HG03280 (cell line): ENCODE measurements around the gene BRS3.
"Not testable (repeated sequence)": the region's sequence is repeated elsewhere in the genome, so short reads cannot be mapped to it uniquely, and the experiment has no call there.

Experiments
- ATAC-seq: cut with Tn5 transposase; IDR thresholded peaks from one replicate; pipeline ENCODE4 v1.9.1; 2021; ENCODE audit warnings: mild to moderate bottlenecking, moderate library complexity; ENCODE audit not compliant: unreplicated experiment

Gene BRS3

GRCh38 chrX:136487647-136488046, at the start of gene BRS3:
Gene BRS3 (plus strand): TSS chrX:136487947. CDS start chrX:136488115, 168 bp downstream.
- ATAC-seq: no peak

- ATAC-seq: no peak
These were observed 49.6 kb upstream of the BRS3 start for GRCh38 chrX:136438192-136438591.

- not testable (repeated sequence) for ATAC-seq
These were observed 42.1 kb upstream of the BRS3 start for GRCh38 chrX:136445674-136446073.

- ATAC-seq: no peak
These were observed 41.5 kb upstream of the BRS3 start for GRCh38 chrX:136446208-136446607.

GRCh38 chrX:136447308-136447707, 40.4 kb upstream of the BRS3 start:
- ATAC-seq: no peak

GRCh38 chrX:136447968-136448367, 39.8 kb upstream of the BRS3 start:
- ATAC-seq: no peak

GRCh38 chrX:136450050-136450830, 37.5 kb upstream of the BRS3 start:
- no peak for ATAC-seq

GRCh38 chrX:136452614-136453013, 35.1 kb upstream of the BRS3 start:
- no peak for ATAC-seq

- no peak for ATAC-seq
These were observed 34.6 kb upstream of the BRS3 start for GRCh38 chrX:136453114-136453513.

GRCh38 chrX:136453771-136454170, 34.0 kb upstream of the BRS3 start:
- ATAC-seq: no peak

- ATAC-seq: no peak
These were observed 31.6 kb upstream of the BRS3 start for GRCh38 chrX:136456133-136456532.

- no peak for ATAC-seq
These were observed 30.3 kb upstream of the BRS3 start for GRCh38 chrX:136457303-136457917.

GRCh38 chrX:136464589-136464988, 23.2 kb upstream of the BRS3 start:
- no peak for ATAC-seq

GRCh38 chrX:136467303-136467702, 20.4 kb upstream of the BRS3 start:
- ATAC-seq: no peak

- no peak for ATAC-seq
These were observed 19.2 kb upstream of the BRS3 start for GRCh38 chrX:136468391-136469103.

- no peak for ATAC-seq
These were observed 14.1 kb upstream of the BRS3 start for GRCh38 chrX:136473663-136474062.

- ATAC-seq: no peak
These were observed 12.5 kb upstream of the BRS3 start for GRCh38 chrX:136475236-136475635.

- ATAC-seq: no peak
These were observed 11.2 kb upstream of the BRS3 start for GRCh38 chrX:136476501-136476900.

- no peak for ATAC-seq
These were observed 10.7 kb upstream of the BRS3 start for GRCh38 chrX:136477026-136477425.

GRCh38 chrX:136480383-136480782, 7.4 kb upstream of the BRS3 start:
- ATAC-seq: no peak

GRCh38 chrX:136488706-136489105, 959 bp downstream of the BRS3 start:
- no peak for ATAC-seq

- ATAC-seq: no peak
These were observed 4.1 kb downstream of the BRS3 start for GRCh38 chrX:136491832-136492231.
